ENCODE data around the gene PRLR.

Gene PRLR

DNA sequence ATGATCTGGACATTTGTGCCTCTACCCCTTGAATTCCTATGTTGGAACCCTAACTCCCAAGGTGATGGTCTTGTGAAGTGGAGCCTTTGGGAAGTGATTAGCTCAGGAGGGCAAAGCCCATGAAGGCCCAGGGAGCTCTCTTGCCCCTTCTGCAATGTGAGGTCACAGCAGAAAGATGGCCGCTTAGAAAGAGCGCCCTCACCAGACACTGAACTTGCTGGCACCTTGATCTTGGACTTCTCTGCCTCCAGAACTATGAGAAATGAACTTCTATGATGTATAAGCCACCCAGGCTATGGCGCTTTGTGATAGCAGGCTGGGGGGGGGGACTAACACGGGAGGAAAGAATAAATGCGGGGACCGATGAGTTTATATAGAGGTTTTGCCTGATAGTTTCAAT lies 227.8 kb downstream of the PRLR start:
- Histone ChIP-seq H3K4me3 (no peak overlapping the region), H3K27ac (no peak overlapping the region), H4K20me1 (no peaks in the 10 kb centered on the region), H3K36me3 (no peaks in the 10 kb centered on the region), H3K27me3 (no peaks in the 10 kb centered on the region), H3K4me2 (no peak overlapping the region), H3K9ac (no peak overlapping the region), H3K9me3 (replicated peaks in 1 of 11) (peaks cover 0 to 4% (median 0%) of the 10 kb centered on the region in 11 experiments; a peak in 2 of 22 replicates), H3K4me1 (no peaks in the 10 kb centered on the region)
- no peak for TF ChIP-seq Cebpa-rat (IDR thresholded peaks at IDR 0.05)

DNA sequence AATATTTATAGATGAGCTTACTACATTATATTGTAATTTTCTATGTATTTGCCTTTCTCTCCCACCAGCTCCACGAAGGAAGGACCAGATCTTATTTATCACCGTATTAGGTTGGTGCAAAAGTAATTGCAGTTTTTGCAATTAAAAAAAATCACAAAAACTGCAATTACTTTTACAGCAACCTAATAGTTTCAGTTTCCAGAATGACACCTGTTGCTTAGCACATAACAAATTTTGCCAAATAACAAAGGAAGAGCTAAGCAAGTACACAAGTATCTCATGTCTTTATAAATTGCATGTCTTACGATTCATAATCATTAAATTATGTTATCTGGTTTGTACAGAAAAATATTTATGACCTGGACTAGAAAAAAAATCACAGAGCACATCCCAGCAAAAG lies 228.4 kb downstream of the PRLR start:
- TF ChIP-seq Cebpa-rat (IDR thresholded peaks at IDR 0.05) = no peak
- no peaks in the 10 kb centered on the region for H3K27me3 ChIP-seq
- H3K9ac ChIP-seq = no peak overlapping the region
- no peaks in the 10 kb centered on the region for H4K20me1 ChIP-seq
- H3K4me3 ChIP-seq = no peak overlapping the region
- no peak overlapping the region for H3K4me2 ChIP-seq
- no peaks in the 10 kb centered on the region for H3K36me3 ChIP-seq
- H3K27ac ChIP-seq = no peak overlapping the region
- H3K9me3 ChIP-seq (replicated peaks in 1 of 11) = no peaks in the 10 kb centered on the region
- no peaks in the 10 kb centered on the region for H3K4me1 ChIP-seq

All from BLaER1 treated with 17β-estradiol and CSF1 and Interleukin-3, amounts not matched to agents 10 nM and 100 nM (cell line).